Memory B cell (primary cell): ENCODE data around the gene CNR2.
"Not testable (repeated sequence)": the region's sequence is repeated elsewhere in the genome, so short reads cannot be mapped to it uniquely, and the experiment has no call there.

Source experiments
- ATAC-seq: fragments of 150-1000 bp; cut with Tn5 transposase; 2 replicates; pipeline ENCODE4 v1.10.0; 2021; ENCODE audit warnings: low read depth, mild to moderate bottlenecking, moderate library complexity
- DNase-seq, 2 donors: peaks; one replicate each; pipeline ENCODE4 v3.0.0; 2022; ENCODE audit warnings: low spot score in 2 of 2
- H3K27ac Mint-ChIP-seq: one replicate; pipeline ENCODE4 v1.8.0; 2022; ENCODE audit warnings: mild to moderate bottlenecking, moderate library complexity, mixed read lengths
- H3K27me3 Mint-ChIP-seq: one replicate; pipeline ENCODE4 v1.8.0; 2022; ENCODE audit warnings: mixed read lengths
- H3K36me3 Mint-ChIP-seq: one replicate; pipeline ENCODE4 v1.8.0; 2022; ENCODE audit warnings: mild to moderate bottlenecking, mixed read lengths
- H3K4me1 Mint-ChIP-seq: one replicate; pipeline ENCODE4 v1.8.0; 2022; ENCODE audit warnings: mixed read lengths
- H3K4me3 Mint-ChIP-seq: one replicate; pipeline ENCODE4 v1.8.0; 2022; ENCODE audit warnings: mild to moderate bottlenecking, moderate library complexity, mixed read lengths
- H3K9me3 Mint-ChIP-seq: one replicate; pipeline ENCODE4 v1.8.0; 2022; ENCODE audit warnings: mixed read lengths

Gene CNR2

DNA sequence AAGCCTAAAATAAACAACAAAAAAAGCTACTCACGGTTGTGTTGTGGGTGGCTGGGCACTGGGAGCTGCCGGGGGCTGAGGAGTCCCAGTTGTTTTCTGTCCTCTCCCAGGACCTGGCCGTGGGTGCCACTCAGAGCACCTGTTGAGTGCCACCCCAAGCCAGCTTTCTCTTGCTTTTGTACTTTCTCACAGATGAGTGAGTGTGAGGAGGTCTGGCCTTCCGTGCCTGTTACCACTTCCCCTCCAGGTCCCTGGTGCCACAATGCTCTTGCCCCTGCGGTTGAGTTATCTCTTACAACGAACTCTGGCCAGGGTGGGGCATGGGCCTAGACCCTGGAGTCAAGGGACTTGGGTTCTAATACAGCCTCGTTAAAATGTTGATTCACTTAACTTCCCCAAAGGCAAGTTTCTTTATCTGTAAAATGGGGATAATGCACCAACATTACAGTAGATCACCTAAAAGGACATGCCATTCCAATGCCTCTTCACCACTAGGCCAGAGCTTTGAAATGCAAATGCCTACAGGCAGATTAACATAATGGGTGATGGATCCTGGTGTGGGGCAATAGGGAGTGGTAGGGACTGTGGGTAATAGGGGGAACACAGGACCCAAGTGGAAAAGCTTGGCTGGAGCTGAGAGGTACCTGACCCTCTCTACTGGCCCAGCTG is at the start of gene CNR2:
Gene CNR2 (minus strand): TSS at position 151 of the 669 bp plus-strand sequence. CDS start 37,745 bp downstream, outside the sequence.
- Mint-ChIP-seq H3K9me3 (no peaks in the 10 kb centered on the region), H3K4me3 (peak within 1 kb of the TSS; percentile 92), H3K27me3 (no peaks in the 10 kb centered on the region), H3K4me1 (peaks cover 56% of the 10 kb centered on the region), H3K36me3 (peaks cover 17% of the 10 kb centered on the region), H3K27ac (peak within 1 kb of the TSS; percentile 95)
- peak; percentile 55 to 73 for DNase-seq
- ATAC-seq: peak; percentile 64

DNA sequence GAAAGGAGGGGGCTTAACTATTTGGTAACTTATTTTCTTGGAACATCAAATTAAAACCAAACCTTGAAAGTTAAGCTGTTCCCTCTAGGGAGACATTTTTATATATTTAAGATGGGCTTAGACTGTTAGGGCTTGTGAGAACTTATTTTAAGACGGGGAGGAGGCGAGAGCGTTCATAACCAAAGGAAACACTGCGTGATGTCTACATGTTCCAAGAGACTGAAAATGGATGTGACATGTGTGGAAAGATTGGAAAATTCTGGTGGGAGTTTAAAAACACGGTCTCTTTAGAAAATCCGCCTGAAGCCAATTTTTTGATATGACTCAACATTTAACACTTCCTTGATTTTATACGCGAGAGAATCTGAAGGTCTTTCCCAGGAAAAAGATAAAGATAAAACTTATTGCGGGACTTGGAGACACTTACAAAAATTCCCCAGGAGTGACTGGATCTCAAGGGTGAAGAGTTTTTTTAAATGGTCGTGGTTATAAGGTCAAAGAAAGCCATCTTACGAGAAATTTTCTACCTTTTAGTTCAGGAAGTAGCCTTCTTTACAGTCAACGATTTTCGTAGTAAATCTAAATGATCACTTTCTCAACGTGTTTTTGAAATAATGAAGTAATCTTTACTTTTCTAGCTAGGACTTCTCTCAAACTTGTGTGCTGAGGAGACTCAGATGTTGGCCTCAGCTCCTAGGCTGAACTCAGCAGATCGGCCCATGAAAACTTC is 47.3 kb upstream of the CNR2 start:
- H3K9me3 Mint-ChIP-seq: no peaks in the 10 kb centered on the region
- H3K4me3 Mint-ChIP-seq: peak overlapping the region; percentile 99
- H3K36me3 Mint-ChIP-seq: peaks cover 9% of the 10 kb centered on the region
- H3K4me1 Mint-ChIP-seq: peaks cover 29% of the 10 kb centered on the region
- no peak for DNase-seq
- ATAC-seq: no peak
- no peaks in the 10 kb centered on the region for H3K27me3 Mint-ChIP-seq
- peak overlapping the region; percentile 99 for H3K27ac Mint-ChIP-seq

DNA sequence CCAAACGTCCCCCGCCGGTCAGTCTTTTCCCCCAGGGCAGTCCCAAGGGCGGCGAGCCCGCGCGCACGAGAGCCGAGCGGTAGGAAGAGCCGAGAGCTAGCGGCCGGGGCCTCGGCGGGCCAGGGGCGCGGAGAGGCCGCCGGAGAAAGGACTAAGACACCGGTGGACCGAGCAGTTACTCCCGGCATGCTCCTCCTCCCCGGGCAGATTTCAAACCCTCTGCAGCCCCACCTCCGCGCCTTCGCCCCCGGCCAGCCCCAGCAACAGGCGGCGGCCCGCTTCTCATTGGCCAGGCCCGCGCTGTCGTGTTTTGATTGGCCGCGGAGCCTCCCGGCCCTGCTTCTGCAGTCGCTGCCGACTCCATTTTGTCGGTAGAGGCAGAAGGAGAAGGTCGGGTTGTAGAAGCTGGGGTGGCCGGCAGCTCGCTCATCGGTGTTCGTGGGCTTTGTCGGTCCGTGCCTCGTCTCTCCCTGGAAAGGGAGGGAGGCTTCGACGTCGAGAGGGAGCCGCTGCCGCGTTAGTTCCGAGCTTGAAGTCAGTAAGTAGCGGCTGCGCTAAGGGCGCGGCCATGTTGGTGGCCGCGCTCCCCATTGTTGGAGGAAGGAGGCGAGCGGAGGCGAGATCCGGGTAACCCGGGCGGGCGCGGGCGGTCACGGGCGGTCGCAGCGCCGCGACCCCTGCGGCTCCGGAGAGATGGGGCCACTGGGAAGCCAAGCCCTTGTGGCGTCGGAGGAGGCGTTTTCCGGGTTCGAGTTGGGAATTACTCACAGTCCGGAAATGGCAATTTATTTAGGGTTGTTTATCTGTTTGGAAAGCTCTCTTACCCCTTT is 46.5 kb upstream of the CNR2 start, which contains the start of gene PNRC2:
Gene PNRC2 (plus strand): TSS at position 368 of the 830 bp plus-strand sequence. CDS start 1,630 bp downstream, outside the sequence.
- DNase-seq: peak; percentile 93 to 94
- no peaks in the 10 kb centered on the region for H3K27me3 Mint-ChIP-seq
- ATAC-seq: peak; percentile 77
- H3K4me3 Mint-ChIP-seq: peak within 1 kb of the TSS; percentile 99
- H3K9me3 Mint-ChIP-seq: no peaks in the 10 kb centered on the region
- peak within 1 kb of the TSS; percentile 99 for H3K27ac Mint-ChIP-seq
- peaks cover 7% of the 10 kb centered on the region for H3K36me3 Mint-ChIP-seq
- H3K4me1 Mint-ChIP-seq: peaks cover 30% of the 10 kb centered on the region

DNA sequence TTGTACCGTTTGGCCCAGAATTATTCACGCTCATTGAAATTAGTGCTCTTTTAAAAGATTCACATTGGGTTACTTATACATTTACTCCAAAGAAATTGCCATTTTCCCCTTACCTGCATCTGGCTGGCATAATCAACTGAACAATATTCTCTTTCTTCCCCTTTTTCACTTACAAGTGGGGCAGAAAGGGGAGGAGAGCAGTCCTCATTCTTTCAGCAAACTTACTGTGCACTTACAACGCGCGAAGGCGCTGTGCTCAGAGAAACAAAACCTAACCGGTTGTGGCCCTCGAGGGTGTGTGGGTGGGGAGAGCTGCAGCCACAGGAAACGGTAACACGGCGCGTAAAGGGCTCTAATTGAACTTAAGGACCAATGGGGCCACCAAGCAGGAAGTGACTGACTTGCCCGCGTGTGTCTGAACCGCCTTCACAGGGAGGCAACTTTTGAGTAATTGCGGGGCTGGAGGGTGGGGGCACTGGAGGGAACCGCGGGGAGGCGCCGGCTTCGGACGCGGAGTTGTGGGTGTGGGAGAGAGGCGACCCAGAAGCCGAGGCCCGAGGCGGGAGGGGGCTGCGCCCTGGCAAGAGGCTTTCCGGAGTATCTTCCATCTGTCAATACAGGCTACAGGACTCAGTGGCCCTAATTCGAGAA is 45.8 kb upstream of the CNR2 start:
- Mint-ChIP-seq H3K27me3 (no peaks in the 10 kb centered on the region), H3K36me3 (peaks cover 7% of the 10 kb centered on the region), H3K4me3 (peak overlapping the region; percentile 99), H3K4me1 (peaks cover 32% of the 10 kb centered on the region), H3K27ac (peak overlapping the region; percentile 99), H3K9me3 (no peaks in the 10 kb centered on the region)
- ATAC-seq (peak; percentile 76), DNase-seq (peak; percentile 73 to 91)

DNA sequence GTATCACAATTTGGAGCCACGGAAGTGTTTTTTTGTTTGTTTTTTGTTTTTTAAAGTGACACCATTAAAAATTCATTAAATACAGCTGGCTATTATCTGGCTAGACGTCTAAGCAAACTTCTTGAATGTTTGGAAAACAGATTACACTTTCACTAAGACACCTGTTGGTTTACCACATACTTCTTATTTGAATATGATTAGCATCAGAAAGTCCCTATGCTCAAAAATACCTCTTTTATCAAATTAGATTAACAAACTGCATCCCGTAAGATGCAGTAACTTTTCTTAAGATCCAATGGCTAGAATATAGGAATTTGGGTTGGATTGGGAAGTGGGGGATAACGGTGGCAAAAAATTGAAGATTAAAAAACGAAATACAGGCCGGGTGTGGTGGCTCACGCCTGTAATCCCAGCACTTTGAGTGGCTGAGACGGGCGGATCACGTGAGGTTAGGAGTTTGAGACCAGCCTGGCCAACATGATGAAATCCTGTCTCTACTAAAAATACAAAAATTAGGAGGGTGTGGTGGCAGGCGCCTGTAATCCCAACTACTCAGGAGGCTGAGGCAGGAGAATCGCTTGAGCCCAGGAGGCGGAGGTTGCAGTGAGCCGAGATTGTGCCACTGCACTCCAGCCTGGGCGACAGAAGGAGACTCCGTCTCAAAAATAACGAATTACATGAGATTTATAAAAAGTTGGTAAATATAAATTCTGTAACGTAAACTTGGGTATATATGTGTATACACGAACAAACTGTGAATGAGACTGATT is 45.1 kb upstream of the CNR2 start:
- Mint-ChIP-seq H3K4me3 (peak overlapping the region; percentile 99), H3K27ac (peak overlapping the region; percentile 99), H3K4me1 (peaks cover 29% of the 10 kb centered on the region)
- H3K9me3 Mint-ChIP-seq, DNase-seq, ATAC-seq, H3K36me3 Mint-ChIP-seq, H3K27me3 Mint-ChIP-seq: not testable (repeated sequence)

DNA sequence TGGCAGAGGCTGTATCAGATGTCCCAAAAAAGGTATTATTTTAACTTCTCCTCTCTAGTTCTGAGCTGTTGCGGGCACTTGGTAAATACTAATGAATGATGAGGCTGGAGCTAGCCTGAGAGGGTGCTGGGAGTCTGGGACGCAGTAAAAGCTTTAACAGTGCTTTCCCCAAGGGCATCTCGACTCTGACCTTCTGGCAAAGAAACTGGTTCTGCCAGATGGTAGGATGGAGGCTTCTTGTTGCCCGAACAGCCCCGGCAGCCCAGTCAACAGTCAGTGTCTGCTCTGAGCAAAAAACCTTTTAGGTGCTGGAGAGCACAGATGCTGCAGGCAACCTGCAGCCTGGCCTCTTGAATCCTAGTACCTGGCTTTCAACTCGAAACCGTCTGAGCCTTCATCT is 43.9 kb upstream of the CNR2 start:
- Mint-ChIP-seq H3K9me3 (no peaks in the 10 kb centered on the region), H3K36me3 (peaks cover 7% of the 10 kb centered on the region)

DNA sequence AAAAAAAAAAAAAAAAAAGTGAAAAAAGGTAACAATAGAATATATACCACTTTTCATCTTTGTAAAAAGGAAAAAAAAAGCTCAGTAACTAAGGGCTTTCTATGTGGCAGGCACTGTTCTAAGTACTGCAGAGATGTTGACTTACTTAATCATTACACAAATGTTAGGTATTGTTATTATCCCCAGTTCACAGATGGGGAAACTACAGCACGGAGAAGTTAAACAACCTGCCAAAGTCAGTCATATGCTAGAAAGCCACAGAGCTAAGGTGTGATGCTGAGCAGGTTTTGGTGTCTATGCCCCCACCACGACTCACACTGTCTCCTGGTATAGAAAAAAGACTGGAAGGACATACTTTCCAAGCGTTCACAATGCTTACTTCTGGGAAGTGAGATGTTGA is 39.9 kb upstream of the CNR2 start:
- H3K27me3 Mint-ChIP-seq: no peaks in the 10 kb centered on the region
- H3K9me3 Mint-ChIP-seq: no peaks in the 10 kb centered on the region
- ATAC-seq: no peak
- H3K27ac Mint-ChIP-seq: no peak overlapping the region
- no peak overlapping the region for H3K4me3 Mint-ChIP-seq
- DNase-seq: no peak
- H3K4me1 Mint-ChIP-seq: peaks cover 20% of the 10 kb centered on the region
- H3K36me3 Mint-ChIP-seq: no peaks in the 10 kb centered on the region

More for the DNA sequence above, 43.9 kb upstream of the CNR2 start:
- H3K4me3 Mint-ChIP-seq: peak overlapping the region; percentile 29
- H3K27me3 Mint-ChIP-seq: no peaks in the 10 kb centered on the region
- H3K4me1 Mint-ChIP-seq: peaks cover 29% of the 10 kb centered on the region
- peak overlapping the region; percentile 99 for H3K27ac Mint-ChIP-seq
- DNase-seq (no peak), ATAC-seq (no peak)

DNA sequence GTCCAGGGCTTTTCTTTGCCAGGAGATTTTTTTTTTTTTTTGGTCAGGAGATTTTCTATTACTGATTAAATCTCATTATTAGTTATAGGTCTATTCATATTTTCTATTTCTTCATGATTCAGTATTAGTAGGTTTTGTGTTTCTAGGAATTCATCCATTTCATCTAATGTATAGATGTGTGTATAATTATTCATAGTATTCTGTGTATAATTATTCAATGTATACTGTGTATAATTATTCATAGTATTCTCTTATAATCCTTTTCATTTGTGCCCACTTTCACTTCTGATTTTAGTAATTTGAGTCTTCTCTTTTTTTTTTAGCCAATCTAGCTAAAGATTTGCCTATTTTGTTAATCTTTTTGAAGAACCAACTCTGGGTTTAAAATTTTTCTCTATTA is 34.2 kb upstream of the CNR2 start:
- DNase-seq: no peak
- no peak for ATAC-seq
- Mint-ChIP-seq H3K27ac (no peak overlapping the region), H3K4me1 (peaks cover 8% of the 10 kb centered on the region), H3K4me3 (no peak overlapping the region), H3K9me3 (peaks cover 2% of the 10 kb centered on the region), H3K27me3 (no peaks in the 10 kb centered on the region), H3K36me3 (no peaks in the 10 kb centered on the region)

DNA sequence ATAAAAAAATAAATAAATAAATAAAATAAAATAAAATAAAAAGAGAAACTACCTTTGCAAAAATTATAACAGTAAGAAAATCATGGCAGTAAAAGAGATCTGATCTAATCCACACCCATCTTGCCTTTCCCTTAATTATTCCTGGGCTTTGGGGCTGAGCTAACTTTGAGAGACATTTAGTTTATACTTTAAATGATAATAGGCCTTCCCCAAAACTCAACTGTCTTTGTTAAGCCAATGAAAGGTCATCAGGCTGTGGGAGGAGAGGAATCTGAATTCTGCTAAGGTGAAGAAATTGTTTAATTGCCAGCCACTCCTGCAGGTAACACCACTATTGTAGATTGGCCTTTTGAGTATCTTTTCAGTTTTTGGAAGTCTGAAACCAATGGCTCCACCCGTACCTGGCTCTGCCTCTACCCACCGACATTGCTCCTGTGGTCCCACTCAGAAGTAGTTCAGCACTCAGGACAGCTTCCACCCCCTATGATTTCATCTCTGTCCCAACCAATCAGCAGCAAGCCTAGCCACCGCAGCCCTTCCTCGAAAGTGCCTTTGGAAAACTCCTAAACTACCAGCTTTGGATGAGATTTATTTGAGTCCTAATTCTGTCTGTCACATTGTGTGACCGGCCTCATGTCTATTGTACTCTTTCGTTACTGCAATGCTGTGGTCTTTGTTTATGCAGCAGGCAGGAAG is 23.5 kb upstream of the CNR2 start:
- Mint-ChIP-seq H3K9me3 (no peaks in the 10 kb centered on the region), H3K36me3 (no peaks in the 10 kb centered on the region), H3K27ac (no peak overlapping the region), H3K27me3 (no peaks in the 10 kb centered on the region), H3K4me1 (peaks cover 6% of the 10 kb centered on the region), H3K4me3 (no peak overlapping the region)
- ATAC-seq: no peak
- DNase-seq: no peak

DNA sequence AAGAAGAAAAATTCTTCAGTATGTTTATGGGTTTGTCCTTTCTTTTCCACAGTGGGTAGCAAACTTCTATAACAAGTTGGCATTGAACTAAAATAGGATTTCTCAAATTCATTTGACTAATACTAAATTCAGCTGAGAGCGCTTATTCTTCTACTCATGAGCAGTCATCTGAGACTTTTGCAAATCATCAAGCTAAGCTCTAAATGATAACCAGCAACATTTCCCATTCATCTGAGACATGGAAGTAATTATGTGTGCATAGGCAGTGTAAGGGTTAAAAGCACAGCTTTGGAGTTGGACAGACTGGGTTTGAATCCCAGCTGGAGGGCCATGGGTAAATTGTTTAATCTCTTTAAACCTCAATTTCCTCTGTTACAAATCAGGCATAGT is 18.3 kb upstream of the CNR2 start:
- H3K36me3 Mint-ChIP-seq: no peaks in the 10 kb centered on the region
- H3K27me3 Mint-ChIP-seq: no peaks in the 10 kb centered on the region
- H3K9me3 Mint-ChIP-seq: no peaks in the 10 kb centered on the region
- H3K4me1 Mint-ChIP-seq: peaks cover 17% of the 10 kb centered on the region
- DNase-seq (no peak), ATAC-seq (peak; percentile 51)
- peak overlapping the region; percentile 82 for H3K27ac Mint-ChIP-seq
- peak overlapping the region; percentile 62 for H3K4me3 Mint-ChIP-seq

DNA sequence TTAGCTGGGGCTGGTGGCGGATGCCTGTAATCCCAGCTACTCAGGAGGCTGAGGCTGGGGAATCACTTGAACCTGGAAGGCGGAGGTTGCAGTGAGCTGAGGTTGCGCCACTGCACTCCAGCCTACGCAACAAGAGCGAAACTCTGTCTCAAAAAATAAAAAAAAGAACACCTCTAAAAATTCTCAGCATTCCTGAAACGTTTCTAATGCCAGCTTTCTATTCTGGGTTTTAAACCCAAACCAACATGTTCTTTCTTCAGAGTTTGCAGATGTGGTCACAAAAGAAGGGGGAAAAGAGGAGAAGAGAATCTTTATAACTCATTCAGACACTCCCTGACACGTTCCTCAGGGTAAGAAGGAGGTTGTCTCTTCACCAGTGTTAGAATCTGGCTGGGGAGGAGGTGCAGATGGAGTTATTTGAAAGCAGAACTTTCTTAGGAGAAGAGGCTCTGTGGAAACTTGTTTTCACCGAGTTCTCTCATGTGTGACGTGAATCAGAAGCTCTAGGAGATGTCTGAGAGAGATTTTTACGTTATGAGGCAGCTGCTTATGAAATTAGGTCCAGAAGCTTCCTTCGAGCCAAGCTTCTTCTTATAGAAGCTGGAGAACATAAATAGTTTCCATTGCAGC is 17.8 kb upstream of the CNR2 start:
- ATAC-seq: peak; percentile 85

DNA sequence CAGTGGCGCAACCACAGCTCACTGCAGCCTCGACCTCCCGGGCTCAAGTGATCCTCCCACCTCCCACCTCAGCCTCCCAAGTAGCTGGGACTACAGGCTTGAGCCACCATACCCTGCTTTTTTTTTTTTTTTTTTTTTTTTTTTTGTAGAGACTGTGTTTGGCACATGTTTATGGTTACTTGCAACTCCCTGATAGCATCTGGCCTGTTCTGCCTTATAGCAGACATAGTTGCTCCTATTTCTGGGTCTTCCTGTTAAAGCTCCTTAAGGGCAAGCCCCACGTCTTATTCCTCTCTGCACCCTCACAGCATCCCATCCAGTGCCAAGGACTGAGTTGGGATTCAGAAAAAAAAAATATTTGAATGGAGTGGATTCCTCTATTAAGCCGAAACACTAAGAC is 17.1 kb upstream of the CNR2 start:
- ATAC-seq (no peak), DNase-seq (no peak)
- Mint-ChIP-seq H3K27ac (peak overlapping the region; percentile 82), H3K27me3 (no peaks in the 10 kb centered on the region), H3K4me1 (peaks cover 17% of the 10 kb centered on the region), H3K36me3 (no peaks in the 10 kb centered on the region), H3K4me3 (peak overlapping the region; percentile 5), H3K9me3 (no peaks in the 10 kb centered on the region)

More for the DNA sequence above, 17.8 kb upstream of the CNR2 start:
- H3K36me3 Mint-ChIP-seq: no peaks in the 10 kb centered on the region
- H3K9me3 Mint-ChIP-seq: no peaks in the 10 kb centered on the region
- peak overlapping the region; percentile 62 for H3K4me3 Mint-ChIP-seq
- peak overlapping the region; percentile 82 for H3K27ac Mint-ChIP-seq
- H3K4me1 Mint-ChIP-seq: peaks cover 17% of the 10 kb centered on the region
- no peaks in the 10 kb centered on the region for H3K27me3 Mint-ChIP-seq
- no peak for DNase-seq
